GM12872 (cell line): Measurements from ENCODE around the gene RAD51B.

Experiments used
- CTCF ChIP-seq: IDR thresholded peaks from 3 replicates; pipeline ENCODE4 v1.5.1; 2011; ENCODE audit warnings: low read depth, mild to moderate bottlenecking, low read length, moderate library complexity; ENCODE audit not compliant: insufficient read depth

RAD51B gene

GRCh38 chr14:68373124-68373646 is 553.6 kb downstream of the RAD51B start:
- TF ChIP-seq CTCF: no peak

- TF ChIP-seq CTCF: no peak
These were observed 554.4 kb downstream of the RAD51B start for GRCh38 chr14:68373847-68374444.

GRCh38 chr14:68374682-68375081 is 555.1 kb downstream of the RAD51B start:
- no peak for TF ChIP-seq CTCF

GRCh38 chr14:68375376-68375775 is 555.8 kb downstream of the RAD51B start:
- TF ChIP-seq CTCF: no peak

GRCh38 chr14:68376067-68376779 is 556.6 kb downstream of the RAD51B start:
- TF ChIP-seq CTCF: no peak

- no peak for TF ChIP-seq CTCF
These were observed 557.4 kb downstream of the RAD51B start for GRCh38 chr14:68377006-68377405.

- no peak for TF ChIP-seq CTCF
These were observed 557.9 kb downstream of the RAD51B start for GRCh38 chr14:68377459-68377858.
